Keratinocyte (primary cell): ENCODE data around the gene ARHGEF37.

ENCODE experiments used
- CTCF ChIP-seq, 3 experiments: IDR thresholded peaks in 1 of 3; conservative IDR thresholded peaks in 1 of 3; optimal IDR thresholded peaks in 1 of 3; 2 replicates in 2 of 3; 3 replicates in 1 of 3; pipeline versions ENCODE3 to v1.5.1; 2011; ENCODE audit warnings: low read length in 3 of 3, mild to moderate bottlenecking in 3 of 3, moderate library complexity in 2 of 3, control low read depth in 1 of 3, inconsistent platforms in 1 of 3; ENCODE audit not compliant: insufficient read depth in 2 of 3; ENCODE audit errors: extremely low read depth in 1 of 3
- EZH2 ChIP-seq: IDR thresholded peaks from one replicate; pipeline ENCODE4 v1.6.1; 2012; ENCODE audit warnings: inconsistent platforms, mild to moderate bottlenecking, low read length, moderate library complexity

GRCh38 chr5:149647334-149647733, 66.0 kb downstream of the ARHGEF37 start:
- TF ChIP-seq CTCF (optimal IDR thresholded peaks at IDR 0.05 in 1 of 3, IDR thresholded peaks at IDR 0.05 in 1 of 3, conservative IDR thresholded peaks at IDR 0.05 in 1 of 3; ENCODE audit: extremely low read depth in 1 of 3, insufficient read depth in 2 of 3, low read length in 3 of 3) (no peak), EZH2 (no peak)
